Measurements from ENCODE around the gene GALNT2. TPM values are rescaled to one million over a fixed set of nuclear protein-coding genes. Genes with fewer than 3 reads are reported as not detected.

The GALNT2 gene
- total and polyA plus RNA-seq, 9 of the 15 experiments (the other 6 are each of a cell fraction or from before 2014, with no cell fraction given), result 1.6 to 106 (median 51.9) TPM

DNA sequence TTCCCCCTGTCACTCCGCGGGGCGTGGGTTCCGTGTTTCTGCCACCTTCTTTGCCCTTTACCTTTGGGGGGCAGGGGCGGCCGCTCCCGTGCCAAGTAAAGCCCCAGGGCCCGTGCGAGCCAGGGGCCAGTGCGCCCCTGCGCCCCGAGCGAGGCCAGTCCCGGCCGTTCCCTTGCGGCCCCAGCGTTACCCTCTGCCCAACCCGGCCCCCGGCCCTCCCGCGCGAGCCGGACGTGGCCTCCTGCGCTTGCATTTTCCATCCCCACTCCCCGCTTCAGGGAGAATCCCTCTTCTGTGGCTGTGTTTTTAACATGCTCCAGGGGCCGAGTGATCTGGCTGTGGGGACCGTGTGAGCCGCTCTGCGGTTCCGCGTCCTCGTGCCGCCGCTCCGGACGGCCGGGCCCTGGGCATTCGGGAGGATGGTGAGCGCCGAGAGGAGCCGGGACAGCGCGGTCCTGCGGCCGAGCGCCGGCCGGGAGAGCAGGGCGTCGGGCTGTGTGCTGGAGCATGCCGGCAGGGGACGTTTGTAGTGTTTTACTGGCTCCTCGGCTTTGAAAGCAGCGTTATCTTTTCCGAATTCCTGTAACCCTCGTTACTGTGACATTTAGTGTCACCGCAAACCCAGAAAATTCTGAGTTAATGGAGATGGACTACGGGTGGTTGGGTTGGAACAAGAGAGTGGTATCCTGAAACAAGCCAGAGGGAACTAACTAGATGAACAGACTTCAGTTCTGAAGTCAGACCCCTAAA is 1.0 kb downstream of the GALNT2 start (continued):
- TF ChIP-seq HNRNPL (IDR thresholded peaks at IDR 0.05; ENCODE audit: low read depth, low read length) (no peak), MAFG (tag; conservative IDR thresholded peaks at IDR 0.05) (no peak), TEAD1 (CRISPR knock-in tag; IDR thresholded peaks at IDR 0.05) (peak in 1 of 2 experiments; percentile 29; a peak in 1 of 4 replicates), NEUROD1 (IDR thresholded peaks at IDR 0.05; ENCODE audit: borderline replicate concordance, low read depth, low read length, partially characterized antibody) (no peak), MTA2 (IDR thresholded peaks at IDR 0.05; ENCODE audit: low read depth) (no peak), ZNF780A (CRISPR knock-in tag; IDR thresholded peaks at IDR 0.05) (no peak), NFRKB (IDR thresholded peaks at IDR 0.05; ENCODE audit: low read depth) (0 out of 2 replicates have a peak, but pooled peaks have one; percentile 16), ZNF318 (IDR thresholded peaks at IDR 0.05; ENCODE audit: borderline replicate concordance in 1 of 2, low read depth in 1 of 2) (no peak), ZNF232 (CRISPR knock-in tag; IDR thresholded peaks at IDR 0.05) (peak; percentile 60; the same call in 1 of the 2 replicates), TBL1XR1 (IDR thresholded peaks at IDR 0.05; ENCODE audit: low read length in 2 of 2) (no peak), RBM15 (IDR thresholded peaks at IDR 0.05; ENCODE audit: insufficient read depth, low read length) (no peak)

Data from K562 (cell line).